Spinal cord (tissue), 10 donors: ENCODE data around the gene GSTT4. TPM values are rescaled to one million over a fixed set of nuclear protein-coding genes. Genes with fewer than 3 reads are reported as not detected.
A peak's percentile ranks its signal among the peaks of the same experiment; 100 is the strongest.
"Not testable (repeated sequence)": the region's sequence is repeated elsewhere in the genome, so short reads cannot be mapped to it uniquely, and the experiment has no call there.

Experiments used
- DNase-seq, 6 donors: peaks; one replicate each; pipeline versions ENCODE4 v3.0.0 to v3.0.0-alpha.2; 2013 to 2015; ENCODE audit warnings: low spot score in 6 of 6, low read depth in 4 of 6
- H3K27ac ChIP-seq: one replicate; pipeline ENCODE4 v1.5.1; 2013; ENCODE audit warnings: low read depth, low read length, control low read depth
- H3K27me3 ChIP-seq: one replicate; pipeline ENCODE4 v1.6.1; 2013; ENCODE audit warnings: low read length; ENCODE audit not compliant: control insufficient read depth, insufficient read depth
- H3K36me3 ChIP-seq: one replicate; pipeline ENCODE4 v1.6.1; 2013; ENCODE audit warnings: low read length; ENCODE audit not compliant: control insufficient read depth, insufficient read depth
- H3K4me1 ChIP-seq: one replicate; pipeline ENCODE4 v1.6.1; 2013; ENCODE audit warnings: low read length; ENCODE audit not compliant: control insufficient read depth, insufficient read depth
- H3K4me3 ChIP-seq: one replicate; pipeline ENCODE4 v1.5.1; 2013; ENCODE audit warnings: low read depth, low read length, control low read depth
- H3K9me3 ChIP-seq: one replicate; pipeline ENCODE4 v1.6.1; 2013; ENCODE audit warnings: low read length; ENCODE audit not compliant: control insufficient read depth, insufficient read depth
- WGBS: methylation state at CpG from one replicate; pipeline ENCODE4 v1.1.5; 2013; ENCODE audit warnings: missing lambda C conversion rate; ENCODE audit not compliant: insufficient coverage; 5-methylcytosine and 5-hydroxymethylcytosine counted together
- long read RNA-seq, 4 donors: transcript quantifications; one replicate each; lab custom pipeline, GENCODE V29; 2026
- polyA plus RNA-seq, 2 donors: library from polyadenylated mRNA; unstranded; fragments of 120-200 nt; gene quantifications; one replicate each; pipeline ENCODE4 v1.2.1, GENCODE V29; 2013; ENCODE audit not compliant: insufficient read length in 2 of 2
- total RNA-seq, 2 donors: library from RNA; depleted of rRNA in 1 of 2; stranded (reverse); fragments of 120-200 nt in 1 of 2; fragments of >200 nt in 1 of 2; gene quantifications; one replicate each; pipeline versions ENCODE4 v1.2.3 to v1.2.4, GENCODE V29; 2013 to 2014
- donor health status: healthy.

The GSTT4 gene
- not detected for total RNA-seq
- polyA plus RNA-seq, result not detected
- long read RNA-seq, donor 1, result 0 reads
- long read RNA-seq, donor 2, result 0 reads
- long read RNA-seq, donor 3, result 0 reads
- long read RNA-seq, donor 4, result 0 reads

- H3K36me3 ChIP-seq, result no peaks in the 10 kb centered on the region
- H3K27ac ChIP-seq, result no peak within 1 kb of the TSS
- H3K9me3 ChIP-seq, result no peaks in the 10 kb centered on the region
- no peaks in the 10 kb centered on the region for H3K27me3 ChIP-seq
- H3K4me1 ChIP-seq, result peaks cover 6% of the 10 kb centered on the region
- peak in 2 of 6 donors; percentile 1 to 60 for DNase-seq
- WGBS, result 60% methylated on average over 6 of the region's 6 CpGs
- no peak within 1 kb of the TSS for H3K4me3 ChIP-seq
Measured at GRCh38 chr22:24005201-24005600, at the start of gene GSTT4. TSS of gene GSTT4 (minus strand) at chr22:24005453. CDS start at chr22:24005356, 97 bp downstream.

GRCh38 chr22:24054356-24054755 lies 49.1 kb upstream of the GSTT4 start:
- Histone ChIP-seq H3K9me3 (no peaks in the 10 kb centered on the region), H3K36me3 (peaks cover 81% of the 10 kb centered on the region), H3K27me3 (no peaks in the 10 kb centered on the region), H3K27ac (no peak overlapping the region), H3K4me1 (no peaks in the 10 kb centered on the region), H3K4me3 (no peak overlapping the region)
- no peak for DNase-seq
- 100% methylated on average over 1 of the region's 3 CpGs for WGBS

- no peak for DNase-seq
- no peaks in the 10 kb centered on the region for H3K4me1 ChIP-seq
- WGBS, result 91% methylated on average over 9 of the region's 10 CpGs
- peaks cover 80% of the 10 kb centered on the region for H3K36me3 ChIP-seq
- no peaks in the 10 kb centered on the region for H3K27me3 ChIP-seq
- H3K9me3 ChIP-seq, result no peaks in the 10 kb centered on the region
- no peak overlapping the region for H3K4me3 ChIP-seq
- H3K27ac ChIP-seq, result no peak overlapping the region
Measured at GRCh38 chr22:24053481-24054226, 48.4 kb upstream of the GSTT4 start.

- peaks cover 75% of the 10 kb centered on the region for H3K36me3 ChIP-seq
- WGBS, result 88% methylated on average over 4 of the region's 4 CpGs
Measured at GRCh38 chr22:24051568-24051967, 46.3 kb upstream of the GSTT4 start.

GRCh38 chr22:24051028-24051427 lies 45.8 kb upstream of the GSTT4 start:
- DNase-seq, result no peak
- H3K4me1 ChIP-seq, result no peaks in the 10 kb centered on the region
- WGBS, result 82% methylated on average over 5 of the region's 5 CpGs
- H3K36me3 ChIP-seq, result peaks cover 73% of the 10 kb centered on the region
- no peaks in the 10 kb centered on the region for H3K9me3 ChIP-seq
- H3K27me3 ChIP-seq, result no peaks in the 10 kb centered on the region
- H3K4me3 ChIP-seq, result no peak overlapping the region
- no peak overlapping the region for H3K27ac ChIP-seq

More at GRCh38 chr22:24051568-24051967, 46.3 kb upstream of the GSTT4 start:
- Histone ChIP-seq H3K4me3 (no peak overlapping the region), H3K27me3 (no peaks in the 10 kb centered on the region), H3K27ac (no peak overlapping the region), H3K9me3 (no peaks in the 10 kb centered on the region), H3K4me1 (no peaks in the 10 kb centered on the region)
- peak in 1 of 6 donors; percentile 9 for DNase-seq

GRCh38 chr22:24049978-24050377 lies 44.7 kb upstream of the GSTT4 start:
- no peak overlapping the region for H3K27ac ChIP-seq
- no peak overlapping the region for H3K4me3 ChIP-seq
- no peaks in the 10 kb centered on the region for H3K9me3 ChIP-seq
- no peaks in the 10 kb centered on the region for H3K27me3 ChIP-seq
- H3K4me1 ChIP-seq, result no peaks in the 10 kb centered on the region
- WGBS, result 93% methylated on average over 2 of the region's 2 CpGs
- no peak for DNase-seq
- peaks cover 72% of the 10 kb centered on the region for H3K36me3 ChIP-seq

- H3K36me3 ChIP-seq, result peaks cover 67% of the 10 kb centered on the region
Measured at GRCh38 chr22:24049211-24049610, 44.0 kb upstream of the GSTT4 start.

GRCh38 chr22:24046024-24046423 lies 40.8 kb upstream of the GSTT4 start:
- Histone ChIP-seq H3K4me1 (no peaks in the 10 kb centered on the region), H3K27ac (no peak overlapping the region), H3K9me3 (no peaks in the 10 kb centered on the region), H3K4me3 (no peak overlapping the region), H3K36me3 (peaks cover 56% of the 10 kb centered on the region), H3K27me3 (no peaks in the 10 kb centered on the region)
- 81% methylated on average over 4 of the region's 5 CpGs for WGBS
- no peak for DNase-seq

More at GRCh38 chr22:24049211-24049610, 44.0 kb upstream of the GSTT4 start:
- H3K27me3 ChIP-seq, result no peaks in the 10 kb centered on the region
- WGBS, result 92% methylated on average over 5 of the region's 5 CpGs
- no peak overlapping the region for H3K4me3 ChIP-seq
- no peaks in the 10 kb centered on the region for H3K4me1 ChIP-seq
- DNase-seq, result no peak
- H3K9me3 ChIP-seq, result no peaks in the 10 kb centered on the region
- H3K27ac ChIP-seq, result no peak overlapping the region

- Histone ChIP-seq H3K9me3 (no peaks in the 10 kb centered on the region), H3K27me3 (no peaks in the 10 kb centered on the region), H3K4me3 (no peak overlapping the region), H3K4me1 (no peaks in the 10 kb centered on the region), H3K36me3 (peaks cover 44% of the 10 kb centered on the region), H3K27ac (no peak overlapping the region)
- WGBS, result 93% methylated on average over 3 of the region's 4 CpGs
- no peak for DNase-seq
Measured at GRCh38 chr22:24043958-24044357, 38.7 kb upstream of the GSTT4 start.

- not testable (repeated sequence) for H3K4me1 ChIP-seq, H3K27me3 ChIP-seq, H3K4me3 ChIP-seq, H3K27ac ChIP-seq, H3K9me3 ChIP-seq, DNase-seq
- peaks cover 44% of the 10 kb centered on the region for H3K36me3 ChIP-seq
- 100% methylated on average over 1 of the region's 5 CpGs for WGBS
Measured at GRCh38 chr22:24043465-24043864, 38.2 kb upstream of the GSTT4 start.
